ENCODE data around the gene ERP29. TPM values are rescaled to one million over a fixed set of nuclear protein-coding genes. Genes with fewer than 3 reads are reported as not detected.

The ERP29 gene
- total and polyA plus RNA-seq, 2 experiments from 2014 or later: 61.4 to 87.0 TPM

DNA sequence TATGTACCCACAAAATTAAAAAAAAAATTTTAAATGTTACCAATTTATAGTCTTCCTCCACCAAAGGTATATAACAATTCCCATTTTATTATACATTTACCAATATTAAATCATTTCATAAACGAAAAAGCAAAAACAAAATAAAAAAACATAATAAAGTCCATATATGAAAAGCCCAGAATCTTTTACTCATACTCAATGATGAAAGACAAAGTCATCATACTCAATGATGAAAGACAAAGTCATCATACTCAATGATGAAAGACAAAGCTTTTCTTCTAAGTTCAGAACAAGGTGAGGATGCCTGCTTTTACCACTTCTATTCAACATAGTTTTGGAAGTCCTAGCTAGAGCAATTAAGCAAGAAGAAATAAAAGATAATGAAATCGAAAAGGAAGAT is 28.4 kb upstream of the ERP29 start:
- Histone ChIP-seq H3F3A (ENCODE audit: insufficient read depth) (no peaks in the 10 kb centered on the region), H3K9me3 (ENCODE audit: low read depth) (no peaks in the 10 kb centered on the region), H3K9me2 (ENCODE audit: insufficient read depth) (no peaks in the 10 kb centered on the region), H3K79me2 (ENCODE audit: insufficient read depth) (no peaks in the 10 kb centered on the region), H3K9ac (no peak overlapping the region), H3K27ac (no peak overlapping the region), H2AFZ (no peak overlapping the region), H3K4me3 (no peak overlapping the region), H3K36me3 (ENCODE audit: low read depth) (no peaks in the 10 kb centered on the region), H3K4me1 (ENCODE audit: insufficient read depth) (no peaks in the 10 kb centered on the region), H3K4me2 (ENCODE audit: unreplicated experiment) (no peak overlapping the region), H4K20me1 (ENCODE audit: insufficient read depth) (no peaks in the 10 kb centered on the region), H3K27me3 (replicated peaks; ENCODE audit: insufficient read depth) (no peaks in the 10 kb centered on the region)
- 77 to 86% methylated on average over 2 of the region's 2 CpGs for WGBS, 2 experiments (ENCODE audit: low coverage in 1 of 2, low lambda C conversion rate in 2 of 2, missing lambda C conversion rate in 2 of 2)
- no peak for TF ChIP-seq EZH2 (IDR thresholded peaks at IDR 0.05; ENCODE audit: insufficient read depth, poor library complexity, severe bottlenecking)
- no peak for TF ChIP-seq EZH2phosphoT487 (IDR thresholded peaks at IDR 0.05; ENCODE audit: insufficient read depth, low read depth)
- in situ Hi-C loops (cut with MboI): no loop called here
- no peak for DNase-seq

DNA sequence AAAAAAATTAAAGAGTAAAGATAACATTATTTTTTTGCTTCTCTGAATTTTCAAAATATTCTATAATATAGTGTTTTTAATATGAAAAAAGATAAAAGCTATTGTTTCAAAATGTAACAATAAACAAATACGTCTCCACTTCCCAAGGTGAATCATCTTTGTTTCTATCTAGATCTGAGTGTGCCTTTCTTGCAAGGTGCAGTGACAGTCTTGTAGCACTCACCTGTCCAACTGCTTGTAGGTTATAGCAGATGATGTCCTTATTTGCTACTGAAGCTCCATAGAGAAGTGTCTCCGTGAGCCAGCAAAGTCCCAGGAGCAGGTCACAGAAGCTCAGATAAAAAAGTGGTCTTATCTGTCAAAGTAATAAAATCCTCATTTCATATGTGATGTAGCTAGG is 21.7 kb upstream of the ERP29 start:
- Histone ChIP-seq H3K9me3 (ENCODE audit: low read depth) (no peaks in the 10 kb centered on the region), H3K9ac (no peak overlapping the region)
- TF ChIP-seq EZH2 (IDR thresholded peaks at IDR 0.05; ENCODE audit: insufficient read depth, poor library complexity, severe bottlenecking): no peak
- no peak for TF ChIP-seq EZH2phosphoT487 (IDR thresholded peaks at IDR 0.05; ENCODE audit: insufficient read depth, low read depth)

GRCh38 chr12:111991946-111992345 is 21.3 kb upstream of the ERP29 start:
- Histone ChIP-seq H2AFZ (no peak overlapping the region), H3K79me2 (ENCODE audit: insufficient read depth) (no peaks in the 10 kb centered on the region), H3K4me2 (ENCODE audit: unreplicated experiment) (no peak overlapping the region), H4K20me1 (ENCODE audit: insufficient read depth) (no peaks in the 10 kb centered on the region), H3K4me1 (ENCODE audit: insufficient read depth) (no peaks in the 10 kb centered on the region), H3F3A (ENCODE audit: insufficient read depth) (no peaks in the 10 kb centered on the region), H3K36me3 (ENCODE audit: low read depth) (no peaks in the 10 kb centered on the region), H3K9ac (no peak overlapping the region), H3K4me3 (no peak overlapping the region), H3K27ac (no peak overlapping the region), H3K9me3 (ENCODE audit: low read depth) (no peaks in the 10 kb centered on the region), H3K27me3 (replicated peaks; ENCODE audit: insufficient read depth) (no peaks in the 10 kb centered on the region), H3K9me2 (ENCODE audit: insufficient read depth) (no peaks in the 10 kb centered on the region)
- no peak for TF ChIP-seq EZH2 (IDR thresholded peaks at IDR 0.05; ENCODE audit: insufficient read depth, poor library complexity, severe bottlenecking)
- TF ChIP-seq EZH2phosphoT487 (IDR thresholded peaks at IDR 0.05; ENCODE audit: insufficient read depth, low read depth): no peak
- 90 to 97% methylated on average over 2 to 4 of the region's 4 CpGs for WGBS, 2 experiments (ENCODE audit: low coverage in 1 of 2, low lambda C conversion rate in 2 of 2, missing lambda C conversion rate in 2 of 2)
- DNase-seq: no peak
- in situ Hi-C loops (cut with MboI): no loop called here

More for the DNA sequence above, 21.7 kb upstream of the ERP29 start:
- 79 to 81% methylated on average over 2 of the region's 2 CpGs for WGBS, 2 experiments (ENCODE audit: low coverage in 1 of 2, low lambda C conversion rate in 2 of 2, missing lambda C conversion rate in 2 of 2)
- Histone ChIP-seq H3K9me2 (ENCODE audit: insufficient read depth) (no peaks in the 10 kb centered on the region), H4K20me1 (ENCODE audit: insufficient read depth) (no peaks in the 10 kb centered on the region), H3K27me3 (replicated peaks; ENCODE audit: insufficient read depth) (no peaks in the 10 kb centered on the region), H2AFZ (no peak overlapping the region), H3F3A (ENCODE audit: insufficient read depth) (no peaks in the 10 kb centered on the region), H3K4me2 (ENCODE audit: unreplicated experiment) (no peak overlapping the region), H3K4me3 (no peak overlapping the region), H3K4me1 (ENCODE audit: insufficient read depth) (no peaks in the 10 kb centered on the region), H3K79me2 (ENCODE audit: insufficient read depth) (no peaks in the 10 kb centered on the region), H3K36me3 (ENCODE audit: low read depth) (no peaks in the 10 kb centered on the region), H3K27ac (no peak overlapping the region)
- DNase-seq: no peak
- in situ Hi-C loops (cut with MboI): no loop called here

- Histone ChIP-seq H3K36me3 (ENCODE audit: low read depth) (no peaks in the 10 kb centered on the region), H3K79me2 (ENCODE audit: insufficient read depth) (no peaks in the 10 kb centered on the region), H3K27ac (no peak overlapping the region), H3K4me1 (ENCODE audit: insufficient read depth) (no peaks in the 10 kb centered on the region), H3K27me3 (replicated peaks; ENCODE audit: insufficient read depth) (no peaks in the 10 kb centered on the region), H4K20me1 (ENCODE audit: insufficient read depth) (no peaks in the 10 kb centered on the region), H2AFZ (no peak overlapping the region), H3K9ac (no peak overlapping the region), H3K4me2 (ENCODE audit: unreplicated experiment) (no peak overlapping the region), H3F3A (ENCODE audit: insufficient read depth) (no peaks in the 10 kb centered on the region), H3K4me3 (no peak overlapping the region), H3K9me2 (ENCODE audit: insufficient read depth) (no peaks in the 10 kb centered on the region), H3K9me3 (ENCODE audit: low read depth) (no peaks in the 10 kb centered on the region)
- no peak for DNase-seq
- TF ChIP-seq EZH2phosphoT487 (IDR thresholded peaks at IDR 0.05; ENCODE audit: insufficient read depth, low read depth) (no peak), EZH2 (IDR thresholded peaks at IDR 0.05; ENCODE audit: insufficient read depth, poor library complexity, severe bottlenecking) (no peak)
- 67 to 70% methylated on average over 6 of the region's 6 CpGs for WGBS, 2 experiments (ENCODE audit: low coverage in 1 of 2, low lambda C conversion rate in 2 of 2, missing lambda C conversion rate in 2 of 2)
- in situ Hi-C loops (cut with MboI): no loop called here
Measured at GRCh38 chr12:111992464-111992863, 20.8 kb upstream of the ERP29 start.
